ENCODE measurements around the gene TMEM181.
"Not testable (repeated sequence)": the region's sequence is repeated elsewhere in the genome, so short reads cannot be mapped to it uniquely, and the experiment has no call there.

TMEM181 gene

GRCh38 chr6:158603261-158604047 lies 43.6 kb downstream of the TMEM181 start:
- no peak for DNase-seq

- DNase-seq: no peak
Observed at GRCh38 chr6:158604048-158604406, 44.1 kb downstream of the TMEM181 start.

- DNase-seq: peak; percentile 57
Observed at GRCh38 chr6:158605266-158605878, 45.5 kb downstream of the TMEM181 start.

GRCh38 chr6:158606011-158606410 lies 46.1 kb downstream of the TMEM181 start:
- DNase-seq: not testable (repeated sequence)

- no peak for DNase-seq
Observed at GRCh38 chr6:158606935-158607334, 47.0 kb downstream of the TMEM181 start.

GRCh38 chr6:158607411-158608170 lies 47.7 kb downstream of the TMEM181 start:
- no peak for DNase-seq

GRCh38 chr6:158608221-158608620 lies 48.3 kb downstream of the TMEM181 start:
- DNase-seq: no peak

GRCh38 chr6:158609455-158610155 lies 49.7 kb downstream of the TMEM181 start:
- DNase-seq: no peak

GRCh38 chr6:158610319-158610968 lies 50.6 kb downstream of the TMEM181 start:
- no peak for DNase-seq

- no peak for DNase-seq
Observed at GRCh38 chr6:158611039-158611438, 51.1 kb downstream of the TMEM181 start.

GRCh38 chr6:158611541-158612370 lies 51.9 kb downstream of the TMEM181 start:
- no peak for DNase-seq

GRCh38 chr6:158614606-158615005 lies 54.7 kb downstream of the TMEM181 start:
- DNase-seq: not testable (repeated sequence)

- not testable (repeated sequence) for DNase-seq
Observed at GRCh38 chr6:158618289-158618688, 58.4 kb downstream of the TMEM181 start.

- no peak for DNase-seq
Observed at GRCh38 chr6:158619922-158620801, 60.3 kb downstream of the TMEM181 start.

GRCh38 chr6:158620963-158621693 lies 61.2 kb downstream of the TMEM181 start:
- no peak for DNase-seq

- DNase-seq: no peak
Observed at GRCh38 chr6:158621694-158622544, 62.0 kb downstream of the TMEM181 start.

- DNase-seq: no peak
Observed at GRCh38 chr6:158622545-158623190, 62.8 kb downstream of the TMEM181 start.

All from NCI-H2107 (cell line).